Fibroblast of skin of scalp (primary cell): Measurements from ENCODE around the gene GOLGA8A.
"Not testable (repeated sequence)": the region's sequence is repeated elsewhere in the genome, so short reads cannot be mapped to it uniquely, and the experiment has no call there.

ENCODE experiments used
- DNase-seq: peaks from one replicate; pipeline ENCODE4 v3.0.0-alpha.2; 2013

GOLGA8A gene

DNA sequence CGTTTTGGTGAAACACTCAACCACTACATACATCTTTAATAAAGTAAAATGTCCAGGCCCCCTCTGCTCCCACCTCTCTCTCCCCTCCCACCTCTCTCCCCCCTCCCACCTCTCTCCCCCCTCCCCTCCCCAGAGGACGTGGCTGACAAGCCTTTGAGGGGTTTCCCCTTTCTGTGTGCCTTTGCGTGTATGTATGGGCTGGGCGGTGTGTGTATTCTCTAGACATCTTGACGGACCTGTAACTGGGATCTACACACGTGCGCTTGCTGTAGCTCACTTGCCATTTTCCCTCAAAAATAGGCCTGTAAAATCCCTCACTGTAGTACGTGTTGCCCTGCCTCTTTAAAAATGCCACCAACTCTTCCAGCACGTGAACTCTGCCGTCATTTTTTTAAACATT, 28.6 kb downstream of the GOLGA8A start:
- DNase-seq = not testable (repeated sequence)

DNA sequence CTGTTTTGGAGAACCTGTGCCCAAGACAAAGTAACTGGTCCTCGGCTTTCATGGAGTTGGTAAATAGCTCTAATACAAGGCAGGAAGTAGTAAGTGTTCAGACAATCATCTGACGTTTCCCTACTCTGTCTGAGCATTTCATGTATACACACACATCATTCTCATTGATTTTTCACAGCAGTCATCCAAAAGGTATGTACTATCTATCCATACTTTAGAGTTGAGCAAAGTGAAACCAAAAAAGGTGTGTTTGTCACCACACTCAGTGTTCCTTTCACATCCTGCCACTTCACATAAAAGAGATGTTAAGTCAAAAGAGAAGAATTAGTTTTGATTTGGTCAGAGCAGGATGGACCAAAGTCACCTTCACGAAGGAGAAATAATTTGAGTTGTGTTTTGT, 33.7 kb downstream of the GOLGA8A start:
- DNase-seq = not testable (repeated sequence)

DNA sequence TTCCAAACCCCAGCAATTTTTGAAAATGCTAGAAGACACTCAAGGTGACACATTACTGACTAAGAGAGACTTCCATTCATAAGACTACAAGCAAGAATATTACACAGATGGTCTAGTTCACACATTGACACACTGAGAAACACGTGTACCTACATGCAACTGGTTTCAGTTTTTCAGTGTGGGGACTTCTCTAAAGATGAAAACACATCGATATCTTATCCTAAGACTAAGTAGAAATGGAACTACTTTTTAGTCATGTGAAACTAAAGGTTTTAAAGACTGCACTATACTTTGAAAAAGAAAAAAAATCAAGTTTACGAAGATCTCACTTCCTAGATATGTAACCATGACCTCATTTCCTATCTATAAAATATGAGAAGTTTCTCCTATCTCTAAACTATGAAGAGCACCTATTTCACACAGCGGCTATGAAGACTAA, 34.4 kb downstream of the GOLGA8A start:
- not testable (repeated sequence) for DNase-seq

DNA sequence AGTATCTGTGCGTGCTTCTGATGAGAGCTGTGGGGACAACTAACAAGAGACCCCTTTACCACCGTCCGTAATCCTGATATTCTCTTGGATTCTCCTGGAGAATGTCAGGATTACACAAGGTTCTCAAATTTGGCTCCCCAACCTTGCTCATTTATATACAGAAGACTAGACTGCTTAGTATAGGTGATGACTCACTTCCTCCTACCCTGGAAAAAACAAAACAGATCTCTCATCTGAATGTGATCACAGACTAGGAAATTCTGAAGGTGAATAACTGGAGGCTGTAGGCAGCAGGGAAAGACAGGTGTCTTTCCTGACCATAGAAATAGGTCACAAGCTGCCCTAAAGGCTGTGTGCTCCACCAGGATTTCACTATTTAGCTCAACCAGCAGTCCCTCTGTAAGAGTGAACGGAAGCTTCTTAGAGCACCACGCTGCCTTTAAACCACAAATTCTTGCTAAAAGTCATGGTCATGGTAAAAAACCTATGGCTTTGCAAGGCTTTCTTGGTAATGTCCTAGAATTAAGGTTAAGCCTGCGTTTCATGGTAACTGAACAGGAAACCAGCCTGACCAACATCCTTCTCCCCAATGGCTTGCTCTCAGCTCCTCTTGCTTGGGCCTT, 39.9 kb downstream of the GOLGA8A start:
- not testable (repeated sequence) for DNase-seq

DNA sequence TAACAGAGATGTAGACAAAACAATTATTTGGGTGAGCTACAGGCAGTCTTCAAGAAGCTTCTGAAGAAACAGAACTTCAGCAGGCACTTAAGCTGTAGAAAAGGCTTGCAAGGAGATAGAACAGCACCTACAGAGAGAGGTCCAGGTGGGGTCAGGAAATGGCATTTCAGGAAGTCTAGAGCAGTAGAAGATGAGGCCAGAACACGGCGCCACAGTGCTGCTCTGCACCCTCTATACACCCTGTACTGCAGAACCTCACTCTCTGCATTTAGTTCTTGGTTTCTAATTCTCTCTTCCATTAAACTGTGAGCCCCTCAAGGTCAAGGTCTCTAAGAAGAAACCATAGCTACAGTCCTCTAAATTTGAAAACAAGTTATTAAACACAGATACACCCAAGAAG, 44.6 kb downstream of the GOLGA8A start:
- DNase-seq = not testable (repeated sequence)

DNA sequence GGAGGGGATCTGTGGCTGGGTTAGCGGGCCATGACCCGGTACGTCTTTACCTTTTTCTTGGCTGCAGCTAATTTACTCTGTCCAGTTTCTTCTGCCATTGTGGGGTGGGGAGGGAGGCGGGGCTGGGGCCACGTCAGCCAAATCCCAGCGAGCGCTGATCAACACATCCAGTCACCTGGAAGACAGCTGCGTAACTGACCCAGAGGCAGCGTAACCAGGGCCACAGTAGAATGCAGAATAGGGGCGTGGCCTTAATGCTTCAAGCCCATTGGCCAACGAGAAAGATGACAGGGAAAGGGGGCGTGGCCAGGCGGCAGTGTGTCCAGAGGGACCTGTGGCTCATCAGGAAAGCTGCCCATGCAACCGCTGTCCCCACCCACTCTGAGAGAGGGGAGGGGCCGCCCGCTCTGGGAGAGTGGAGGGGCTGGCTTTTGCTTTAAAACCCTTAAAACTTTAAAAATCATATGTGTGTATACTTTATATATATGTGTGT, 48.0 kb downstream of the GOLGA8A start:
- not testable (repeated sequence) for DNase-seq
